ENCODE data around the gene TTLL5. TPM values are rescaled to one million over a fixed set of nuclear protein-coding genes. Genes with fewer than 3 reads are reported as not detected.
A peak's percentile ranks its signal among the peaks of the same experiment; 100 is the strongest.

Gene TTLL5
- total and polyA plus RNA-seq, 9 of the 15 experiments (the other 6 are each of a cell fraction or from before 2014, with no cell fraction given) = 4.1 to 18.9 (median 12.6) TPM

GRCh38 chr14:75910048-75910447 lies 249.0 kb downstream of the TTLL5 start:
- intact Hi-C loops (cut with micrococcal nuclease) (no loop called here), in situ Hi-C loops (cut with MboI) (no loop called here)
- no peak overlapping the region for H3K4me2 ChIP-seq (ENCODE audit: insufficient read depth, low read length)
- 0 out of 2 replicates have a peak, but pooled peaks have one; percentile 39 for TF ChIP-seq ZNF316 (IDR thresholded peaks at IDR 0.05)
- TF ChIP-seq MAFG (tag; conservative IDR thresholded peaks at IDR 0.05) = 0 out of 2 replicates have a peak, but pooled peaks have one; percentile 8
- no peak for TF ChIP-seq FIP1L1 (IDR thresholded peaks at IDR 0.05; ENCODE audit: low read depth, low read length, poor library complexity, severe bottlenecking)
- no peak for TF ChIP-seq ELK3 (CRISPR knock-in tag; IDR thresholded peaks at IDR 0.05)
- TF ChIP-seq TAF9B (IDR thresholded peaks at IDR 0.05; ENCODE audit: partially characterized antibody) = no peak
- no peak for TF ChIP-seq ZNF395 (CRISPR knock-in tag; IDR thresholded peaks at IDR 0.05)
- no peaks in the 10 kb centered on the region for H4K20me1 ChIP-seq (replicated peaks; ENCODE audit: control insufficient read depth, insufficient read depth, low read length)
- FAIRE-seq = no peak
- no peaks in the 10 kb centered on the region for H3K36me3 ChIP-seq (ENCODE audit: control insufficient read depth, insufficient read depth, low read length)
- no TSS peak for BruUV-seq (replicated peaks)
- 75% methylated on average over 1 of the region's 2 CpGs for WGBS (ENCODE audit: insufficient coverage, low coverage, missing lambda C conversion rate)
- H3K27me3 ChIP-seq (ENCODE audit: control insufficient read depth in 2 of 2, insufficient read depth in 2 of 2, low read length in 2 of 2) = no peaks in the 10 kb centered on the region
- no peak for DNase-seq (ENCODE audit: extremely low read depth in 1 of 4, low spot score in 3 of 4)
- no peaks in the 10 kb centered on the region for H3K79me2 ChIP-seq (ENCODE audit: control insufficient read depth, insufficient read depth, low read length)
- H3K27ac ChIP-seq (ENCODE audit: extremely low read depth, low read depth, low read length) = no peak overlapping the region
- H2AFZ ChIP-seq (ENCODE audit: low read depth, low read length) = no peak overlapping the region
- H3K9me1 ChIP-seq (ENCODE audit: control insufficient read depth, insufficient read depth, low read length) = no peaks in the 10 kb centered on the region
- H3K4me3 ChIP-seq = no peak overlapping the region
- ATAC-seq = no peak
- no peaks in the 10 kb centered on the region for H3K9me3 ChIP-seq (replicated peaks; ENCODE audit: control insufficient read depth, insufficient read depth, low read depth, low read length)
- CTCF ChIA-PET (ENCODE audit: low intra/inter-chr PET ratio) = no interaction called here
- peaks cover under 1 to 6% of the 10 kb centered on the region in 2 experiments; a peak in 2 of 5 replicates for H3K4me1 ChIP-seq (replicated peaks in 1 of 2; ENCODE audit: control insufficient read depth in 2 of 2, insufficient read depth in 2 of 2, low read length in 2 of 2)
- POLR2A ChIA-PET = no interaction called here
- H3K9ac ChIP-seq (ENCODE audit: insufficient read depth in 1 of 2, low read depth in 2 of 2, low read length in 2 of 2) = no peak overlapping the region
